GM12875 (cell line): ENCODE results near the gene FGA.

Experiments used
- H3K4me3 ChIP-seq: one replicate; pipeline ENCODE4 v1.5.1; 2011; ENCODE audit warnings: low read depth, low read length, control low read depth
- TF ChIP-seq, protein P1 (sequence below): IDR thresholded peaks from 2 replicates; pipeline ENCODE4 v1.5.1; 2011; ENCODE audit warnings: low read depth, mild to moderate bottlenecking, control low read depth, inconsistent platforms, low read length, moderate library complexity, borderline replicate concordance; ENCODE audit not compliant: insufficient read depth

The FGA gene

GRCh38 chr4:154586296-154587033 is 4.1 kb downstream of the FGA start:
- TF ChIP-seq, protein P1, sequence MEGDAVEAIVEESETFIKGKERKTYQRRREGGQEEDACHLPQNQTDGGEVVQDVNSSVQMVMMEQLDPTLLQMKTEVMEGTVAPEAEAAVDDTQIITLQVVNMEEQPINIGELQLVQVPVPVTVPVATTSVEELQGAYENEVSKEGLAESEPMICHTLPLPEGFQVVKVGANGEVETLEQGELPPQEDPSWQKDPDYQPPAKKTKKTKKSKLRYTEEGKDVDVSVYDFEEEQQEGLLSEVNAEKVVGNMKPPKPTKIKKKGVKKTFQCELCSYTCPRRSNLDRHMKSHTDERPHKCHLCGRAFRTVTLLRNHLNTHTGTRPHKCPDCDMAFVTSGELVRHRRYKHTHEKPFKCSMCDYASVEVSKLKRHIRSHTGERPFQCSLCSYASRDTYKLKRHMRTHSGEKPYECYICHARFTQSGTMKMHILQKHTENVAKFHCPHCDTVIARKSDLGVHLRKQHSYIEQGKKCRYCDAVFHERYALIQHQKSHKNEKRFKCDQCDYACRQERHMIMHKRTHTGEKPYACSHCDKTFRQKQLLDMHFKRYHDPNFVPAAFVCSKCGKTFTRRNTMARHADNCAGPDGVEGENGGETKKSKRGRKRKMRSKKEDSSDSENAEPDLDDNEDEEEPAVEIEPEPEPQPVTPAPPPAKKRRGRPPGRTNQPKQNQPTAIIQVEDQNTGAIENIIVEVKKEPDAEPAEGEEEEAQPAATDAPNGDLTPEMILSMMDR: no peak
- H3K4me3 ChIP-seq: no peak overlapping the region

DNA sequence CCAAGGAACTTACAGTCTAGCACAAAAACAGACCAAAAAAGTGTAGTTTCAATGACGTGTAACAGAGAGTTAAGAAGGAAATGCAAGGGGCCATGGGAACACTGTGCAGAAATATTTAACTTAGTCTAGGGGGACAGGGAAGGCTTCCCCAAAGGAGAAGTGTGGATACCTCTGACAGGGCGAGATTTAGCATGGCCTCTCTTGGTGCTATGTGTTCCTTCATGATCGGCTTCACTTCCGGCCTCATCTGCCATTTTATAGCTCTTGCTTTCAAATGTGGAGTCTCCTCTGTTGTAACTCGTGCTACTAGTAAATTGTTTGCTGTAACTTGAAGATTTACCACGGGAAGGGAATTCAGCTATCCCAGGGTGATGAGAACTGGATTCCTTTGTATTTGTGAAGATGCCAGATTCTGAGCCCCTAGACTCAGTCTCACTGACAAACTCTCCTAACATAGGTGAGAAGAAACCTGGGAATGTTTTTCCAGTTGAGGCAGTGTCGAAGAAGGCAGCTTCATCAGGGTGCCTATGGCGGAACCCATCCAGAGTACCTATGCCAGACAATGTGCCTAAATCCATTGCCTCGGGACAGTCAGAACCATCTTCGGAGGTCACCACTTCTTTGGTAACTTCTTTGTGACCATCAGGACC is 5.0 kb downstream of the FGA start:
- H3K4me3 ChIP-seq: no peak overlapping the region
- TF ChIP-seq, protein P1: no peak

DNA sequence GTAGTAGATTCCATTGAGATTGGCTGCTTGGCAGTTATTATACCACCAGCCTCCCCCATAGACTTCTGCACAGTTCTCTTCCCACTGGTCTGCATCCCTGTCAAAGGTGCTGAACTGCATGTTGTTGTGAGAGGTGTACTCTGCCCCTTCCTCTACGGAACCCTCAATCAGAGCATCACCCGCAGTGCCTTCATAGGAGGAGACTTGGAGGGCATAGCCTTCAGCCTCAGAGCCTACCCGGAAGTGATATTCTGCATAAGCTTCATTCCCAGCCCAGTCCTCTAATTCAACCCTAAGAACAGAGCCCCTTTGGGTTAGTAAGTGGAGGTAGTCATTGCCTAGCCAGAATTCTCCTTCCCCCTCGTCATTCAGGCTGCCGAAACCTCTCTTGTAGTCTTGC is 6.3 kb downstream of the FGA start:
- H3K4me3 ChIP-seq: no peak overlapping the region
- TF ChIP-seq, protein P1: no peak

DNA sequence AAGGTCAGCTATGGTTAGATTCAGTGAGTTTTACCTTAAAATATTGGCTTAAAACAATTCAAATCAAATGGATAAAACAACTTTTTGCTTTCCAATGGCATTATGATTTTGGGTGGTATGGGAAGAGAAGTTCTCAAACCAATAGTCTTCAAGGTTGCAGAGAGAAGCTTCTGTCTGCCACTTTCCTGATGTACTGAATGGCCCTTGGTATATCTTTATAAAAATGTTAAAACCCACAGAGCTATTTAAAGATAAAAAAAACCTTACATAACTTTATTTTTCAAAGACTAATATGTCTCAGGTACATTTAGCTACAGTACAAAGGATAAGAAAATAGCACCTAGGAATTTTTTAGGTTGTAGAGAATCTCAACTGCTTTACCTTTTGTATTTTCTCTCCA is 6.9 kb downstream of the FGA start:
- TF ChIP-seq, protein P1: no peak
- H3K4me3 ChIP-seq: no peak overlapping the region

DNA sequence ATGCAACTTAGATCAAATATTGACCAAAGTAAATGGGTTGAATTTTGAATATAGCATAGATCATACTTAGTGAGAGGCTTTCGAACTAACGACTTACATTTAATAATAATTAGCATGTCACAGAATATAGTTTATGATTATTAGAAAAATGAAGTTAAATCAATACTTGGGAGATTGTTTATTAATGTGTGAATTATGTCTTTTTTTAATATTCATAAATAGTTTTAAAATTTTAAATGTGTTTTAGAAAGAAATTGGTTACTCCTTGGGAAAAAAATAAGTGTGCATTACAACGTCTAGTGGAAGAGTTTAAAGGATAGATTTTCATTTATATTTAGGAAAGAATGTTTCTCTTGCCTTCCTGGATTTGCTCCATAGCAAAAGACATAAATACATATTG is 7.3 kb downstream of the FGA start:
- no peak overlapping the region for H3K4me3 ChIP-seq
- TF ChIP-seq, protein P1: no peak

GRCh38 chr4:154582723-154583122 is 7.8 kb downstream of the FGA start:
- TF ChIP-seq, protein P1: no peak
- no peak overlapping the region for H3K4me3 ChIP-seq

- no peak overlapping the region for H3K4me3 ChIP-seq
- TF ChIP-seq, protein P1: no peak
Measured at GRCh38 chr4:154579927-154580326, 10.6 kb downstream of the FGA start.
